ENCODE data around the gene TRIM9. TPM values are rescaled to one million over a fixed set of nuclear protein-coding genes. Genes with fewer than 3 reads are reported as not detected.

TRIM9 gene
- total and polyA plus RNA-seq, 9 of the 15 experiments (the other 6 are each of a cell fraction or from before 2014, with no cell fraction given) = 0.03 to 0.15 (median 0.04) TPM; not detected in 4

- H2AFZ ChIP-seq (ENCODE audit: low read depth, low read length) = no peak overlapping the region
- POLR2A ChIA-PET = no interaction called here
- H3K79me2 ChIP-seq (ENCODE audit: control insufficient read depth, insufficient read depth, low read length) = no peaks in the 10 kb centered on the region
- 0% methylated on average over 5 of the region's 5 CpGs for WGBS (ENCODE audit: insufficient coverage, low coverage, missing lambda C conversion rate)
- no peak overlapping the region for H3K27ac ChIP-seq (ENCODE audit: extremely low read depth, low read depth, low read length)
- DNase-seq (ENCODE audit: extremely low read depth in 1 of 4, low spot score in 3 of 4) = no peak
- H3K36me3 ChIP-seq (ENCODE audit: control insufficient read depth, insufficient read depth, low read length) = no peaks in the 10 kb centered on the region
- H3K9ac ChIP-seq (ENCODE audit: insufficient read depth in 1 of 2, low read depth in 2 of 2, low read length in 2 of 2) = no peak overlapping the region
- in situ Hi-C loops (cut with MboI) = no loop called here
- no peaks in the 10 kb centered on the region for H3K9me3 ChIP-seq (replicated peaks; ENCODE audit: control insufficient read depth, insufficient read depth, low read depth, low read length)
- no TSS peak for BruUV-seq (replicated peaks)
- H3K4me3 ChIP-seq = no peak overlapping the region
- ATAC-seq = no peak
- no peak overlapping the region for H3K4me2 ChIP-seq (ENCODE audit: insufficient read depth, low read length)
- H3K27me3 ChIP-seq (ENCODE audit: control insufficient read depth in 2 of 2, insufficient read depth in 2 of 2, low read length in 2 of 2) = peaks cover 6 to 27% of the 10 kb centered on the region in 2 experiments; a peak in 3 of 5 replicates
- H3K4me1 ChIP-seq (replicated peaks in 1 of 2; ENCODE audit: control insufficient read depth in 2 of 2, insufficient read depth in 2 of 2, low read length in 2 of 2) = no peaks in the 10 kb centered on the region
- intact Hi-C loops (cut with micrococcal nuclease) = no loop called here
- H3K9me1 ChIP-seq (ENCODE audit: control insufficient read depth, insufficient read depth, low read length) = no peaks in the 10 kb centered on the region
- CTCF ChIA-PET (ENCODE audit: low intra/inter-chr PET ratio) = no interaction called here
- no peaks in the 10 kb centered on the region for H4K20me1 ChIP-seq (replicated peaks; ENCODE audit: control insufficient read depth, insufficient read depth, low read length)
- FAIRE-seq = no peak
- no peak for TF ChIP-seq NONO (IDR thresholded peaks at IDR 0.05; ENCODE audit: low read depth in 2 of 2, low read length in 1 of 2)
- no peak for TF ChIP-seq STAT6 (CRISPR knock-in tag; IDR thresholded peaks at IDR 0.05)
- no peak for TF ChIP-seq CC2D1A (IDR thresholded peaks at IDR 0.05)
- no peak for TF ChIP-seq BMI1 (IDR thresholded peaks at IDR 0.05; ENCODE audit: low read length)
- TF ChIP-seq ZFP36 (IDR thresholded peaks at IDR 0.05; ENCODE audit: low read depth, low read length, partially characterized antibody) = no peak
- no peak for TF ChIP-seq ZBTB11 (CRISPR knock-in tag; IDR thresholded peaks at IDR 0.05)
- TF ChIP-seq HNRNPH1 (optimal IDR thresholded peaks at IDR 0.05; ENCODE audit: low read depth, low read length) = no peak
- TF ChIP-seq NFE2L1 (tag; IDR thresholded peaks at IDR 0.05; ENCODE audit: borderline replicate concordance, low read depth) = no peak
- TF ChIP-seq ZNF589 (CRISPR knock-in tag; IDR thresholded peaks at IDR 0.05; ENCODE audit: low read depth) = no peak
- TF ChIP-seq ARHGAP35 (IDR thresholded peaks at IDR 0.05; ENCODE audit: partially characterized antibody) = no peak
- TF ChIP-seq ZNF77 (CRISPR knock-in tag; IDR thresholded peaks at IDR 0.05) = no peak
- no peak for TF ChIP-seq PHF8 (IDR thresholded peaks at IDR 0.05; ENCODE audit: borderline replicate concordance, low read length)
- no peak for TF ChIP-seq CSDE1 (IDR thresholded peaks at IDR 0.05)
- no peak for TF ChIP-seq ZNF134 (CRISPR knock-in tag; conservative IDR thresholded peaks at IDR 0.05)
- TF ChIP-seq CBX8 (IDR thresholded peaks at IDR 0.05; ENCODE audit: borderline replicate concordance, extremely low read depth, low read depth, low read length, poor library complexity, severe bottlenecking) = no peak
Observed at GRCh38 chr14:50979941-50980850, 114.7 kb downstream of the TRIM9 start.

Data from K562 (cell line).